HG03060 (cell line): ENCODE results near the gene BPIFB4.

Source experiments
- ATAC-seq: cut with Tn5 transposase; IDR thresholded peaks from one replicate; pipeline ENCODE4 v1.9.1; 2021; ENCODE audit warnings: low read depth, moderate number of reproducible peaks; ENCODE audit not compliant: unreplicated experiment

The BPIFB4 gene

DNA sequence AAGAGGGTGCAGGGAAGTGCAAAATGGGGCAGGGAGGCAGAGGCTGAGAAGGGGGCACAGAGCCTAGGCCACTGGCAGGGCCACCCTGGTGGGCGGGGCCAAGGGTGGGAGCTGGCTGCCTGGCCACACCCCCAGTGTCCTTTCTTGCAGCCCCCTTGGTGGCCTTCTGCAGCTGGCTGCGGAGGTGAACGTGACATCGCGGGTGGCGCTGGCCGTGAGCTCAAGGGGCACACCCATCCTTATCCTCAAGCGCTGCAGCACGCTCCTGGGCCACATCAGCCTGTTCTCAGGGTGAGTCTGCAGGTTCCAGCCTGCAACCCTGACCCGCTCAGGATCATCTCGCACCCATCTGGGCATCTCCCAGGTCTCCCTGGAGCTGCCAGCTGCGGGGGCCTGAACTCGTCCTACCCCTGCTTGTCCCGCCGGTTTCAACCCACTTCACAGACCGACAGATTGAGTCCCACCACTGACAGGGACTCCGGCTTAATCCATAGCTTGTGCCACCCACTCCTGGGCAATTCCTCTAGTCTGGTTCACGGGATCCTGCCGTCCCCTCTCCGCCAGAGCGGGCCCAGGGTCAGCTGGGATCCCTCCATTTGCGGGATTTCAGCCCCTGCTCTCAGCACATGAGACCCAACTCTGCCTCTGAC, 19.6 kb upstream of the BPIFB4 start:
- ATAC-seq, result no peak

- ATAC-seq, result no peak
Measured at GRCh38 chr20:33061658-33062028, 17.8 kb upstream of the BPIFB4 start.

DNA sequence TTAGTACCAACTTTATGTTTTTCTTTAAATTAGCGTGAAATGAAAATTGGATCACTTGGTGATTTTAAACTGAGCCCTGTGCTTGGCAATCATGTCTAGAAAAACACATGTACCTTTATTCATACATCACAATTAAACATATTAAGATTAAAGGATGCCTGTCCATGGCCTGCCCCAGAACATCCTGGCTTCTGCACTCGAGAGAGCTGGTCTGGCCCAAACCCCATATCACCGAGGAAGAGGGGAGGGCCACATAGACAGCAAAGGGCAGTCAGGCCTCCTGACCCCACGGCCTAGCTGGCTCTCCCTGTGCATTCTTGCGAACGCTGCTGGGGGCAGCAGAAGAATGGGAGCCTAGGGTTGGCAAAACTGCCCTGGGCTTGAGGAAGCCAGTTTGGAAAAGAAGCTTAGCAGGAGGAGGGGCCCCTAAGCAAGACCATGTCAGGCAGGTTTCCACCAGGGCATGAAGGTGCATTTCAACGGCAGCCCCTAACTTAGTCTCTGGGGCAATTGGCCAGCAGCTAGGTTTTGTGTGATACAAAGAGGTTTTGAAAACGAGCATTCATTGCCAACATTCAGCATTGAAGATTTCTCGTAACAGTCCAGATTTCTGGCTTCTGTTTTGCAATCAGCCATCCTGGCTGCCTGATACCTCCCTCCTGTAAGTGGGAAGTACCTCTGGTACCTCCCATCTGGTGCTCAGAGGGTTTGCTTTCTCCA, 17.2 kb upstream of the BPIFB4 start:
- ATAC-seq, result no peak

DNA sequence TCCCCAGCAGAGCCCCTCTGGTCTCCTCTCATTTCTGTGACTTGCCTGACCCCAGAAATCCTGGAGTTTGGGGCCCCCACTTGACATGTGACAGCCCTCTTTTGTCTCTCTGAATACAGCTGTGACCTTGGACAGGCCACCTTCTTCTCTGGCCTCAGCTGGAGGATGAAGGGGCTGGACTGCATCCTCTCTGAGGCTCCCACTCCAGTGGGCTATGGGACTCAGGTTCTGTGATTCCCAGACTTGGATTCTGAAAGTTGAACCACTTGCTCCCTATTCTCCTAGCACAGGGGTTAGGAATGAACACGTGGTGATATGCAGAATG, 16.7 kb upstream of the BPIFB4 start:
- no peak for ATAC-seq

- no peak for ATAC-seq
Measured at GRCh38 chr20:33063271-33063670, 16.2 kb upstream of the BPIFB4 start.

DNA sequence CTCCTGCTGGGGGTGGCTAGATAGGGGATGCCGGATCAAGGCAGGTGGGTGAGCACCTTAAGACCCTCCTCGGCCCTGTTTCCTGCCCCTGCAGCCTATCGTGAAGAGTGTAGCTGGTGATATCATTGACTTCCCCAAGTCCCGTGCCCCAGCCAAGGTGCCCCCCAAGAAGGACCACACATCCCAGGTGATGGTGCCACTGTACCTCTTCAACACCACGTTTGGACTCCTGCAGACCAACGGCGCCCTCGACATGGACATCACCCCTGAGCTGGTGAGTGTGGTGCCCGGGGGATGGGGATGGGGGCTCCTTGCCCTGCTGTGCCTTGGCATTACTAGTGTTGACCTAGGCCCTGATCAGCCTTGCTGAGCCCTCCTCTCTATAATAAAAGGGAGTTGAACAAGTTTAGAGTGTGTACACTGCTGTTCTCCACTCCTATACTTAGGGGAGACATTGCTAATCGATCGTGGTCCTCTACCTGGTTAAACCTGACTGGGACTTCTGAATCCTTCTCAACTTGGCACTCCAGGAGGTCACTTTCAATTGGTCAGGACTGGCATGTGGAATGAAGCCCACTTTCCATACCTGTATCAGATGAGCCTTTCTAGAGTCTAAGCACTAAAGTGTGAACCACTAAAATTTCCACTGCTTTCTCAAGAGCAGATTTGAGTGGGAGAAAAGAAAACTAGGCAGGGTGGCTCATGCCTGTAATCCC, 14.7 kb upstream of the BPIFB4 start:
- no peak for ATAC-seq

DNA sequence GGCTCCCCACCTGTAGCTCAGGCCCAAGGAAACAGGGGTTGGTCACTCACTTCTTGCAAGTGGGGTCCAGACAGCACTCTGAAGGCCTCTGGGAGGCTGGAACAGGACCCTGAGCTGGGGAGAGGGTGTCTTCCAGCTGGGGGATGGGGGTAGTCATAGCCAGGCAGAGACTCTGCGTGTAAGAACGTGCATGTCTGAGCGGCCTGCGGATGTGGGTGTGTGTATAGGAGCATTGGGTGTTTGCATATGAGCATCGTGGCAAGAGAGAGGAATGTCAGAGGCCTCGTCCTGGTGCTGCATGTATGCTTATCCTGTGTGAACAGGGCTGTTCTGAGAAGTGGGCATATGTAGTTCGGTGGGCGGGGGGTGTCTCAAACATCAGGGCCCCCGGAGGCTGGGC, 13.7 kb upstream of the BPIFB4 start:
- no peak for ATAC-seq

DNA sequence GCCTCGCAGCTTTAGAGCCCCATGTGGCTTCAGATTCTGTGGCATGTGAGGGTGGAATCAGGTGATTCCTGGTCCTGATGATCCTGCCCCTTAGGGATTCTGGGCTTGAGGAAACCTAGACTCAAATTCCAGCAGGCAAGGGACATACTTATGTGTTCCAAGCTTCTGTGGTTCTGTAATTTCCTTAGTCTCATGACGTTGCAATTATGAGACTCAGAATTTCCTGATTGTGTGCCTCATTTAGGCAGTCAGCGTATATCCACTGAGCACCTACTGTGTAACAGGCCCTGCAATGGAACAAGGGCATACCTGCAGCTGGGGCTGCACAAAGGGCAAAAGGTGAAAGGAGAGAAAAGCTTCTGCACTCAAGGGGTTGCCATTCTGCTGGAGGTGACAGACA, 11.6 kb upstream of the BPIFB4 start:
- no peak for ATAC-seq

DNA sequence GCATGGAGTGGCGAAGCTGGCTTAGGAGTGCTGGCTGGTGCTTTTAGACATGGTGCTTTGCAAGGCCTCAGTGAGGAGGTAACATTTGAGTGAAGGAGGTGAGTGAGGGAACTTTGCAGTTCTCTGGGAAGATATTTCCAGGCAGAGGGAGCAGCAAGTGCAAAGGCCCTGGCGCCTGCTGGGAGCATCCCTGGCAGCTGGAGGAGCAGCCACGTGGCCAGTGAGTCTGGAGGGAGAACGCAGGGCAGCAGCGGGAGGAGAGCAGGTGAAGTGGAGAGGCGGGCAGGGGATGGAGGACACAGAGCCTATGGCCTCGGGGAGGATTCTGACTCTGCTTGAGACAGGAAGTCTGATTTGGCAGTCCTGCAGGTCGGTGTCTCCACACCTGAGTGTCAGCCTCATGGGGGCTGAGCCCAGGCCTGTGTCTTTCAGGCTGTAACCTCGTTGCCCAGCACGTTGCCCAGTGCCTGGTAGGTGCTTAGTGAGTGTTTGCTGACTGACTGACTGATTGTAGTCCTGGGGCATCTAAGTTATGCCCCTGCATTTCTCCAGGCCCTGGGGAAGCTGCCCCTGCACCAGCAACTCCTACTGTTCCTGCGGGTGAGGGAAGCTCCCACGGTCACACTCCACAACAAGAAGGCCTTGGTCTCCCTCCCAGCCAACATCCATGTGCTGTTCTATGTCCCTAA, 11.0 kb upstream of the BPIFB4 start:
- no peak for ATAC-seq

- ATAC-seq, result no peak
Measured at GRCh38 chr20:33069673-33070072, 9.8 kb upstream of the BPIFB4 start.

DNA sequence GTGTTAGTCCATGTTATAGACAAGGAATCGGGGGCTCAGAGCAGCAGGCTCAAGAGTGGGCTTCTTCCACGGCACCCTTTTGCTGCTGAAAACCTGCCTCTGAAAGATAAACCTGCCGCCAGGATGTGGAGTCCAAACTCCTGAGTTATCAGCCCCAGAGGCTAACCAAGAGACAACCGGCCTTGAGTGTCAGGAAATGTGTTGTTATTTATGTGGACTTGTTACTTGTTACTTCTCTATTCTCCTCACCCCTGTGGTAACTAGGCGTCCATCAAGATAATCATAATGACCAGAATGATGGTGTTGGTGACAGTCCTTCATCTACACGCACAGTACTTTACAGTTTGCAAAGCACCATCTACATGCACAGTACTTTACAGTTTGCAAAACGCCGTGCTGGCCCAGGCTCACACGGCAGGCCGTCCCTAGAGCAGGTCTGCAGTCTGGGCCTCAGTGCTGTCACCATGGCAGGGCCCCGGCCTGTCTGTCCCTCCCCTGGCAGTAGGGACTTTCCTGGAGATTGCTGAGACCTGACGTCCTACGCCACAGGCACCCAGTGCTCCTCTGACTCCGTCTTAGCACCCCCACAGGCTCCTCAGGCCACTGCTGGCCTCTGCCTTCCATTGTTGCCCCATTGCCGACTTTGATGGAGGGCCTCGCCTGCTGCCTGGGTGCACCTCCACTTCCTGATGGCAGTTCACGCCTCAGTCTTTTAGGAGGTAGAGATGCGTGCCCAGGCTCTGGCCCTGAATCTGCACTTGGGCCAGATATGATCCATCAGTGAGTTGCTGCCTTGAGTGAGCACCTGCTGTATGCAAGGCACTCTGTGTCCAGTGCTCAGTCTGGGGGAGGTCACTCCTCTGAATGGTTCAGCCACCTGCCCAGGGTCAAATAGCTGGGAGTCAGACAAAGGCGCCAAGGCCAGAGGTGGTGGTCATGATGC, 9.1 kb upstream of the BPIFB4 start:
- no peak for ATAC-seq

DNA sequence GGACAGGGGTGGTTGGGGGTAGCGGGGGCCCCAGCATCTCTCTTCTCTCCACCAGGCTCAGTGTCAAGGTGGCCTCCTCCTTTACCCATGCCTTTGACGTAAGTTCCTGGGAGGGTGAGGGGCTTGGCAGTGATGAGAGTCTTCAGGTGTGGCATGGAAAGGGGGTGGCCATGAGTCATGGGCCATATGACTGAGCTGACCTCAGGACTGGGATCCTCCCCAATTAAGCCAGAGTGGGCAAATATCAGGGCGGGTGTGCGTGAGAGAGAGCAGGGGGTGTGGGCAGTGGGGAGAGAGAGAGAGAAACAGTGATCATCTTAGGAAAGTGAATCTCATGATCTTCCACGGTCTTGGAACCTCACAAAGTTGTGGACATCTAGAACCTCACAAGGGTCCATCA, 8.2 kb upstream of the BPIFB4 start:
- ATAC-seq, result no peak

DNA sequence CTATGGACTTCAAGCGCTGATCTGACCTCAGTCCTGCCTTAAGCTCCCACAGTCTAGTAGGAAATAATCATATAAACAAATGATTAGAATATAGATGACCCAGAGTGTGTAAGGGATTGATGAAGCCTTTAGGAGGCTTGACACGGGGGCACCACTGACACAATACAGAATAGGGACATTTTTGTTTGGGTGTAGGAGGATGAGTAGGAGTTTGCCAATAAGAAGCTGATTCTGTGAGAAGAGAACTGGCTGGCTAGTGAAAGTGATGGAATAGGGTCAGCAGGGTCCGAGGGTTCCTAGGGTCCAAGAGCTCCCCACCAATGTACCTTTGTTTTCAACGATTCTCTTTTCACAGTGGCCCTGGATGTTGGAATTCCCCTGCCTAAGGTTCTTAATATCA, 7.1 kb upstream of the BPIFB4 start:
- no peak for ATAC-seq

- no peak for ATAC-seq
Measured at GRCh38 chr20:33072813-33073212, 6.6 kb upstream of the BPIFB4 start.

- ATAC-seq, result no peak
Measured at GRCh38 chr20:33074675-33075074, 4.8 kb upstream of the BPIFB4 start.

- no peak for ATAC-seq
Measured at GRCh38 chr20:33075281-33075680, 4.2 kb upstream of the BPIFB4 start.

DNA sequence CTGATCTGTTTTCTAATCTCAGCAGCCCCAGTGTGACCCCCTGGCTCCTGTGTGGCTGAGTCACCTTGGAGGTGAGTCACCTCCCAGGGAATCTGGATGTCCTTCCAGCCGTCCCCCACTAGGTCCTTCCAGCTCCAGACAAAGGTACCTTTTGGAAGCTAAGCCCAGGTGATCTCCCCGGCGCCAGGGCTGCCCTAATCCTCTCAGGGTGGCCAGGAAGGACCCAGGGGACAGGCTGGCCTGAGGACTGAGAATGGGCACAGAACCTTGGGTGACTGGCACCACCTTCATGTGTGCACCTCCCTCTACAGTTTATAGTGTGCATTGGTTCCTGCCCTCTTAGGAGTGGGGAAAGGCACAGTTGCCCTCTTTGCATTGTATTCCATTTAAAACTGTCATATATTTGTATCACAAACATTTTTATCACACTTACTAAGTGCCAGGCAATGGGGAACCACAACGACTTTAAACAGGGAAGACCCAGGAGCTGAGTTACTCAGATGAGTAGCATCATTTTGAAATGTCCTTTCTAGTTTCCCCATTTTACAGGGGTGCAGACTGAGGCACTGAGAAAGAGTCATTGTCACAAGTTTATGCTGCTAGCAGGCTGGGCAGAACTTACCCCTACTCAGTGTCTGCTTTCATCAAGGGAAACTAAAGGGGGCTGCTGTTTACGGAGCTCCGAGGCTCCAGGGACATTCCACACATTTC, 2.6 kb upstream of the BPIFB4 start:
- no peak for ATAC-seq

DNA sequence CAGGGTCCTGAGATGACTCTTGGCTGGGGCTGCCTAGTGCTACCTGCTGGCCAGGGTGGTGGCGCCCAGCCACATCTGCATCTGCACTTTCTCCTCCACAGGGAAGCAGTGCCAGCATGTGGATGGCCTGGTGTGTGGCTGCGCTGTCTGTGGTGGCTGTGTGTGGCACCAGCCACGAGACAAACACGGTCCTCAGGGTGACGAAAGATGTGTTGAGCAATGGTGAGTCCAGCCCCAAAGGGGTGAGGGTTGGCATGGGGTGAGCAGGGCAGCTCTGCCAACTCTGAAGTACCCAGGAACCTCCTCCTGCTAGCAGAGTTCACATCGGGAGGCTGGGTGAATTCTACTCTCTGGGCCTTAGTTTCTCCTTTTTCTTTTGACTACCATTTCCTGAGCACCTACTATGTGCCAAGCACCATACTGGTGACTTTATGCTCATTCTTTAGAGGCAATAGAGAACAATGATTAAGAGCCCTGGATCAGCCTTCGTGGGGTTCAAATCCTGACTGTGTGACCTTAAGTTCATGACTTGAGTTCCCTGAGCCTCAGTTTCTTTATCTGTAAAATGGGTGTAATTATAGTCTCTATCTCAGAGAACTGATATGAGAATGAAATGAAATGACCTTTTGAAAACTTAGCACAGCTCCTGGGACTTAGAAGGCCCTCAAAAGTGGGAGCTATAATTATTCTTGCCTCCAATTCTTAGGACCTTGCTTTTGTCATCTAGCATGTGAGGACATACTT, 2.1 kb downstream of the BPIFB4 start:
- no peak for ATAC-seq

GRCh38 chr20:33082546-33082945, 3.1 kb downstream of the BPIFB4 start:
- no peak for ATAC-seq
